ENCODE results near the gene SLC35F3. TPM values are rescaled to one million over a fixed set of nuclear protein-coding genes. Genes with fewer than 3 reads are reported as not detected.

Gene SLC35F3
- total RNA-seq, 1 donor from 2014 or later: 2.6 TPM

- Mint-ChIP-seq H3K4me3 (no peak overlapping the region), H3K27ac (ENCODE audit: unreplicated experiment) (no peak overlapping the region), H3K27me3 (ENCODE audit: low read depth) (peaks cover 62% of the 10 kb centered on the region), H3K36me3 (ENCODE audit: low read depth) (no peaks in the 10 kb centered on the region), H3K4me1 (no peaks in the 10 kb centered on the region), H3K9me3 (peaks cover 8% of the 10 kb centered on the region)
- TF ChIP-seq CTCF (conservative IDR thresholded peaks at IDR 0.05): no peak
- no peak for DNase-seq (ENCODE audit: low read depth, low spot score)
Observed at GRCh38 chr1:233935297-233935868, 30.9 kb downstream of the SLC35F3 start.

- Mint-ChIP-seq H3K4me3 (no peak overlapping the region), H3K27ac (ENCODE audit: unreplicated experiment) (no peak overlapping the region), H3K9me3 (peaks cover 8% of the 10 kb centered on the region), H3K36me3 (ENCODE audit: low read depth) (no peaks in the 10 kb centered on the region), H3K4me1 (no peaks in the 10 kb centered on the region), H3K27me3 (ENCODE audit: low read depth) (peaks cover 57% of the 10 kb centered on the region)
- no peak for TF ChIP-seq CTCF (conservative IDR thresholded peaks at IDR 0.05)
- no peak for DNase-seq (ENCODE audit: low read depth, low spot score)
Observed at GRCh38 chr1:233936422-233936821, 31.9 kb downstream of the SLC35F3 start.

GRCh38 chr1:233936842-233937241, 32.4 kb downstream of the SLC35F3 start:
- no peak for TF ChIP-seq CTCF (conservative IDR thresholded peaks at IDR 0.05)
- Mint-ChIP-seq H3K36me3 (ENCODE audit: low read depth) (no peaks in the 10 kb centered on the region), H3K27ac (ENCODE audit: unreplicated experiment) (no peak overlapping the region), H3K27me3 (ENCODE audit: low read depth) (peaks cover 54% of the 10 kb centered on the region), H3K4me3 (no peak overlapping the region), H3K4me1 (no peaks in the 10 kb centered on the region), H3K9me3 (peaks cover 8% of the 10 kb centered on the region)
- no peak for DNase-seq (ENCODE audit: low read depth, low spot score)

- DNase-seq (ENCODE audit: low read depth, low spot score): no peak
- Mint-ChIP-seq H3K27ac (ENCODE audit: unreplicated experiment) (no peak overlapping the region), H3K4me3 (no peak overlapping the region), H3K27me3 (ENCODE audit: low read depth) (peaks cover 50% of the 10 kb centered on the region), H3K9me3 (peaks cover 4% of the 10 kb centered on the region), H3K36me3 (ENCODE audit: low read depth) (no peaks in the 10 kb centered on the region), H3K4me1 (no peaks in the 10 kb centered on the region)
- TF ChIP-seq CTCF (conservative IDR thresholded peaks at IDR 0.05): no peak
Observed at GRCh38 chr1:233938476-233938875, 34.0 kb downstream of the SLC35F3 start.

GRCh38 chr1:233939451-233939850, 35.0 kb downstream of the SLC35F3 start:
- Mint-ChIP-seq H3K4me1 (no peaks in the 10 kb centered on the region), H3K27ac (ENCODE audit: unreplicated experiment) (no peak overlapping the region), H3K27me3 (ENCODE audit: low read depth) (peaks cover 49% of the 10 kb centered on the region), H3K9me3 (peaks cover 4% of the 10 kb centered on the region), H3K36me3 (ENCODE audit: low read depth) (no peaks in the 10 kb centered on the region), H3K4me3 (no peak overlapping the region)
- no peak for TF ChIP-seq CTCF (conservative IDR thresholded peaks at IDR 0.05)
- no peak for DNase-seq (ENCODE audit: low read depth, low spot score)

Measured in neural crest cell (in vitro differentiated cells).